Cardiac muscle cell (in vitro differentiated cells and primary cell): Measurements from ENCODE around the gene SLC9A7. TPM values are rescaled to one million over a fixed set of nuclear protein-coding genes. Genes with fewer than 3 reads are reported as not detected.
A peak's percentile ranks its signal among the peaks of the same experiment; 100 is the strongest.

Experiments used
- DNase-seq, 2 donors: peaks; one replicate each; pipeline versions ENCODE4 v3.0.0 to v3.0.0-alpha.2; 2010 to 2017; ENCODE audit warnings: low read depth in 1 of 2, low spot score in 1 of 2
- H3K27ac ChIP-seq: fragments of 200-600 bp; sonication (generic); 2 replicates; pipeline ENCODE4 v1.5.1; 2016
- H3K27me3 ChIP-seq: fragments of 200-600 bp; sonication (generic); 2 replicates; pipeline ENCODE4 v1.6.0; 2016; ENCODE audit warnings: control low read depth
- H3K36me3 ChIP-seq: fragments of 200-600 bp; sonication (generic); 2 replicates; pipeline ENCODE4 v1.5.1; 2016; ENCODE audit warnings: control low read depth
- H3K4me1 ChIP-seq: fragments of 200-600 bp; sonication (generic); 2 replicates; pipeline ENCODE4 v1.8.1; 2017; ENCODE audit warnings: low read depth, mild to moderate bottlenecking, mixed run types
- H3K4me3 ChIP-seq: fragments of 200-600 bp; sonication (generic); 2 replicates; pipeline ENCODE4 v1.5.1; 2016; ENCODE audit warnings: mild to moderate bottlenecking
- H3K9me3 ChIP-seq: fragments of 200-600 bp; sonication (generic); 2 replicates; pipeline ENCODE4 v1.5.1; 2017; ENCODE audit warnings: low read depth, mild to moderate bottlenecking, control low read depth
- CTCF ChIP-seq: IDR thresholded peaks from 2 replicates; pipeline ENCODE4 v1.5.1; 2012; ENCODE audit warnings: low read depth, mild to moderate bottlenecking, low read length
- polyA plus RNA-seq: library from polyadenylated mRNA; unstranded; fragments of >200 nt; fragmentation: Nextera tagmentation; extraction: Ambion mirVana; gene quantifications from 2 replicates; pipeline ENCODE4 v1.2.1, GENCODE V29; 2016
- total RNA-seq: library from RNA; depleted of rRNA; stranded (reverse); fragments of >200 nt; gene quantifications from 2 replicates; pipeline ENCODE4 v1.2.3, GENCODE V29; 2016

The SLC9A7 gene
- total RNA-seq (16.6 and 19.6 TPM in 2 replicates), polyA plus RNA-seq (2.2 and 4.3 TPM in 2 replicates)

DNA sequence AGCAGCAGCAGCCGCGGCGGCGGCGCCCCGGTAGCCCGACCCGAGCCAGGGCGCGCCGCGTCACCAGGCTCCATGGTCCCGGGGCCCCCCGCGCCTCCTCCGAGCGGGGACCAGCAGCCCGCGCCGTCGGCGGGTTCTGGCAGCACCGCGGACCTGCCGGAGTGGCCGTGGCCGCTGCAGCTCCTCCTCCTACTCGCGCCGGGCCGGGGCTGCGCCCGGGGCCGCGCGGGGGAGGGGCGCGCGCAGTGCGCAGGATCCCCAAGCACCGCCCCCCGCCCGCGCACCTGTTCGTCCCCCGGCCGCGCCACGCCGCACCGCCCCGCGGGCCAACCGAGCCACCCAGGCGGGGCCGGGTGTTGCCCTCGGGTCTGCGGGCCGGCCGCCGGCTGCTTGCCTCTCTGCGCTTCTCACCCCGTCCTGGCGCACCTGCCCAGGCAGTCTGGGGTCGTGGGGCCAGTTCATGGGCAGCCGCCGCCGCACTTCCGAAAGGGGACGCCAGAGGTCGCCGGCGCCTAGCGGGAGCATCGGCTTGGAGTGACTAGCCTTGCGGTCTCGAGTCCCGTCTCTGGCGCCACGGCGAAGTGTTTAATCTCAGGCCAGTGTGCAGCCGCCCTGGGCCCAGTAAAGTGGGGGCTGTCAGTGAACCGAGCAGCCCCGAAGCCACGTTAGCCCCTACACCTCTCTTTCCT is at the start of gene SLC9A7:
Gene SLC9A7, minus strand, starts transcription at position 163 of the 689 bp plus-strand sequence. Its CDS starts 89 bp downstream, at position 74.
- Histone ChIP-seq H3K9me3 (no peaks in the 10 kb centered on the region), H3K27me3 (no peaks in the 10 kb centered on the region), H3K4me1 (no peaks in the 10 kb centered on the region), H3K36me3 (no peaks in the 10 kb centered on the region), H3K27ac (no peak within 1 kb of the TSS), H3K4me3 (peak within 1 kb of the TSS; percentile 65)
- DNase-seq, result peak; percentile 72 to 80
- peak; percentile 64 for TF ChIP-seq CTCF

GRCh38 chrX:46805270-46805669 is 46.4 kb upstream of the SLC9A7 start:
- Histone ChIP-seq H3K27ac (no peak overlapping the region), H3K9me3 (no peaks in the 10 kb centered on the region), H3K4me3 (no peak overlapping the region), H3K4me1 (no peaks in the 10 kb centered on the region), H3K27me3 (no peaks in the 10 kb centered on the region), H3K36me3 (no peaks in the 10 kb centered on the region)
- no peak for TF ChIP-seq CTCF
- DNase-seq, result no peak

DNA sequence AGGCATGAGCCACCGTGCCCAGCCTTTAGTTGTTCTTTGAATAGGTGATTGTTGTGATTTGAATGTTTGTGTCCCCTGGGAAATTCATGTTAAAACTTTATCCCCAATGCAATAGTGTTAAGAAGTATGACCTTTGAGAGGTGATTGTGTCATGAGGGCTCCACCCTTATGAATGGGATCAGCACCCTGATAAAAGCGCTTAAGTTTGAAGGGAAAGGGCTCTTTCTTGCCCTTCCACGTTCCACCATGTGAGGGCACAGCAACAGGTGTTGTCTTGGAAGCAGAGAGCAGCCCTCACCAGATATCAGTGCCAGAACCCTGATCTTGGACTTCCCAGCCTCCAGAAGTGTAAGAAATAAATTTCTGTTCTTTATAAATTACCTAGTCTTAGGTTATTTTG is 44.2 kb upstream of the SLC9A7 start:
- DNase-seq, result no peak
- Histone ChIP-seq H3K36me3 (no peaks in the 10 kb centered on the region), H3K4me3 (no peak overlapping the region), H3K9me3 (no peaks in the 10 kb centered on the region), H3K27ac (no peak overlapping the region), H3K27me3 (no peaks in the 10 kb centered on the region), H3K4me1 (no peaks in the 10 kb centered on the region)
- TF ChIP-seq CTCF, result peak; percentile 15

DNA sequence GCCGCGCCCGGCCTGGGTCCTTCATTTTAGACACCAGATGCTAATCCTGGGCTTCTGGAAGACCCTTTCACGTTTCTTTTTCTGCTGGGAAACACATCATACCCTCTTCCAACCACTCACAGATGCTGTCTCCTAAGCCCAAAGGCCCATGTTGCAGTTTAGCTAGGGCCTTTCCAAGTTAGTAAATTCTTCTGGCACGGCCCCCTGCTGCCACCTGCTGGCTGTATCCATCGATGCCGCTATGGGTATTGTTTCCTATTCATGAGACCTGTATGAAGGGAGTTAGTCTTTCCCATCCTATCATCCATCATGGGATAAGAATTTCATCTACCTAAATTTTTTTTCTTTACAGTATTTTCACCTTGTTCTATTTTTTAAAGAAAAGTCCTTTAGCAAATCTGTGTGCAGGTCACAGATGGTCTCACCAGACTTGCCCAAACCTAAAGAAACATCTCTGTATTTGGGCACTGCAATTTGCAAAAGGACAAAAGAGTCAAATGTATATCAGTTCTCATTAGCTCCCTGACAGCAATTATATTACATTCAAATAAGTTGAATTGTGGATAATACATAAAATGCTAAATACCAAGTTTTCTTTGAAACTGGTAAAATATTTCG is 37.8 kb upstream of the SLC9A7 start:
- no peaks in the 10 kb centered on the region for H3K9me3 ChIP-seq
- DNase-seq, result peak; percentile 73 to 77
- peak; percentile 72 for TF ChIP-seq CTCF
- no peaks in the 10 kb centered on the region for H3K4me1 ChIP-seq
- H3K27me3 ChIP-seq, result no peaks in the 10 kb centered on the region
- no peak overlapping the region for H3K27ac ChIP-seq
- no peak overlapping the region for H3K4me3 ChIP-seq
- no peaks in the 10 kb centered on the region for H3K36me3 ChIP-seq

DNA sequence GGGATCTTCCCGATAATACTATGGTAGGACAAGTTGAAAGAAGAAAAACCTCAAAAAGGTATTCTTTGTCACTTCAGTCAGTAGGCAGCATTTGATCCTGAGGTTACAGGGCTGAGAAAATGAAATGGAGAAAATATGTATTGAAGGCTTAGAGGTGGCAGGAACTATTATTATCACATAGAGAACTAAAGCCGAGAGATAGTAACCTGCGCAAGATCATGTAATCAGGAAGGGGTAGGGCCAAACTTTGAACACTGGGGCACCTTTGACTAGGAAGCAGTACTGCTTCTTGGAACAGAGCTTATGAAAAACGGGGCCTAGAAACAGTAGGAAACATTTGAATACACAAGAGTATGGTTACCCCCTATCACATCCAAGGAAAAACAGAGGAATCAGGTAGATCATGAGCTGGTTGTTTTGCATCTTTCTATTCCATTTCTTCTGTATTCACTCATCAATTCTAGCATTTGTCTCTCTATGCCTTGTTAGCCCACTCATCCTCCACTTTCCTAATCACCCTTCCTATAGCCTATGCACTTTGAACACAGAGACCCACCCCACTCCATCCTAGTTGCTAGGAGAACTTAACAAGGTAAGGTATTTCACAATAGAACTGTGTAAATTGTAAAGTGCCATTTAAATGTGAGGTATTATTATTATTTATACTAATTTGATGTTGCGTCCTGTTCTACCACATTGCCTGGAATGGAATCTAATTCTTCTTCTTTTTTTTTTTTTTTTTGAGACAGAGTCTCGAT is 34.6 kb upstream of the SLC9A7 start:
- Histone ChIP-seq H3K36me3 (no peaks in the 10 kb centered on the region), H3K27me3 (no peaks in the 10 kb centered on the region), H3K4me1 (no peaks in the 10 kb centered on the region), H3K9me3 (no peaks in the 10 kb centered on the region), H3K4me3 (no peak overlapping the region), H3K27ac (no peak overlapping the region)
- no peak for DNase-seq
- TF ChIP-seq CTCF, result no peak
